SK-N-SH treated with all-trans-retinoic acid at 6 μM for 48 hours (cell line): ENCODE results near the gene DDX1.

ENCODE experiments used
- ATAC-seq: fragments of 200-7000 bp; cut with Tn5 transposase; 3 replicates; pipeline ENCODE4 v1.9.1; 2020; ENCODE audit warnings: mild to moderate bottlenecking, moderate library complexity
- BACH2 ChIP-seq: fragments of 250-450 bp; sonication (Bioruptor Pico); IDR thresholded peaks from 2 replicates; pipeline ENCODE4 v1.9.0; 2021; ENCODE audit warnings: mild to moderate bottlenecking, borderline replicate concordance
- CREB5 ChIP-seq: fragments of 250-450 bp; sonication (Bioruptor Pico); IDR thresholded peaks from 2 replicates; pipeline ENCODE4 v1.5.1; 2020; ENCODE audit warnings: low read depth, mild to moderate bottlenecking, moderate library complexity
- CSDC2 ChIP-seq: fragments of 250-450 bp; sonication (Bioruptor Pico); IDR thresholded peaks from 2 replicates; pipeline ENCODE4 v1.5.0; 2020; ENCODE audit warnings: mild to moderate bottlenecking, moderate library complexity
- CSRNP3 ChIP-seq: fragments of 250-450 bp; sonication (Bioruptor Pico); IDR thresholded peaks from 2 replicates; pipeline ENCODE4 v1.5.1; 2021; ENCODE audit warnings: mild to moderate bottlenecking, moderate library complexity
- ESRRG ChIP-seq: fragments of 250-450 bp; sonication (Bioruptor Pico); IDR thresholded peaks from 2 replicates; pipeline ENCODE4 v1.6.1; 2021; ENCODE audit warnings: mild to moderate bottlenecking
- GLIS3 ChIP-seq: fragments of 250-450 bp; sonication (Bioruptor Pico); IDR thresholded peaks from 2 replicates; pipeline ENCODE4 v1.5.0; 2020; ENCODE audit warnings: mild to moderate bottlenecking, moderate library complexity
- ISL1 ChIP-seq: fragments of 250-450 bp; sonication (Bioruptor Pico); IDR thresholded peaks from 2 replicates; pipeline ENCODE4 v2.1.2; 2022; ENCODE audit warnings: mild to moderate bottlenecking, moderate library complexity
- RARB ChIP-seq: fragments of 250-450 bp; sonication (Bioruptor Pico); IDR thresholded peaks from 2 replicates; pipeline ENCODE4 v1.8.0; 2021; ENCODE audit warnings: mild to moderate bottlenecking, moderate library complexity
- SNAI2 ChIP-seq: fragments of 250-450 bp; sonication (Bioruptor Pico); IDR thresholded peaks from 2 replicates; pipeline ENCODE4 v1.5.0; 2020; ENCODE audit warnings: mild to moderate bottlenecking, moderate library complexity
- TCF4 ChIP-seq: fragments of 250-450 bp; sonication (Bioruptor Pico); IDR thresholded peaks from 2 replicates; pipeline ENCODE4 v1.8.0; 2021; ENCODE audit warnings: mild to moderate bottlenecking, moderate library complexity, borderline replicate concordance
- TOX ChIP-seq: fragments of 250-450 bp; sonication (Bioruptor Pico); IDR thresholded peaks from 2 replicates; pipeline ENCODE4 v1.8.0; 2021; ENCODE audit warnings: mild to moderate bottlenecking, moderate library complexity, borderline replicate concordance
- ZC3H10 ChIP-seq: fragments of 250-450 bp; sonication (Bioruptor Pico); IDR thresholded peaks from 2 replicates; pipeline ENCODE4 v1.5.1; 2021; ENCODE audit warnings: mild to moderate bottlenecking, moderate library complexity
- ZFP3 ChIP-seq: fragments of 250-450 bp; sonication (Bioruptor Pico); IDR thresholded peaks from 2 replicates; pipeline ENCODE4 v1.5.0; 2020; ENCODE audit warnings: mild to moderate bottlenecking, moderate library complexity
- ZFP30 ChIP-seq: fragments of 450-650 bp; formaldehyde crosslinking; IDR thresholded peaks from 2 replicates; pipeline ENCODE4 v1.5.0; 2022; ENCODE audit warnings: mild to moderate bottlenecking, moderate library complexity
- ZNF565 ChIP-seq: fragments of 450-650 bp; formaldehyde crosslinking; conservative IDR thresholded peaks from 2 replicates; pipeline ENCODE4 v1.5.0; 2020; ENCODE audit warnings: low read depth, mild to moderate bottlenecking, moderate library complexity
- ZNF70 ChIP-seq: fragments of 450-650 bp; formaldehyde crosslinking; IDR thresholded peaks from 2 replicates; pipeline ENCODE4 v1.5.0; 2020; ENCODE audit warnings: mild to moderate bottlenecking, moderate library complexity
- ZNF8 ChIP-seq: fragments of 450-650 bp; formaldehyde crosslinking; IDR thresholded peaks from 2 replicates; pipeline ENCODE4 v1.5.0; 2020; ENCODE audit warnings: mild to moderate bottlenecking, moderate library complexity
- TF ChIP-seq, protein P1 (sequence below): fragments of 250-450 bp; sonication (Bioruptor Pico); IDR thresholded peaks from 2 replicates; pipeline ENCODE4 v1.8.0; 2021; ENCODE audit warnings: low read depth, mild to moderate bottlenecking, moderate library complexity, borderline replicate concordance
- TF ChIP-seq, protein P2 (sequence below): fragments of 250-450 bp; sonication (Bioruptor Pico); IDR thresholded peaks from 2 replicates; pipeline ENCODE4 v1.5.0; 2020; ENCODE audit warnings: mild to moderate bottlenecking, moderate library complexity

DDX1 gene

DNA sequence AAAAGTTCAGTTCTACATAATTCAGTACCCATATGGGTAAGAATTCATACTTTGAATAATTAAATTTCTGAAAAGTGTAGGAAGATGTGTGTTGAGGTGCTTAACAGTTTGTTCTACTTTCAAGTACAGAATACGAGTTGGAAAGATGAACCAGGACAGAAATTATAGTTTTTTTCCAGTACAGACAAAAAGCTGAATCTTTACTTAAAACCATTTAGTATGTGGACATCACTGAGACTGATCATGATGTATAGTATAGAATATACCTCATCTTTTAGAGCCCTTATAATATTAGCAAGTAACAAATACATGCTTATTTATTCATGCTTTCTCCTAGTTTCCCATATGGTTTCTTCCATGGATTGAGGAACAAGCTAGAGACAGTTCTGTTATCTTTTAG, 10.0 kb downstream of the DDX1 start:
- TF ChIP-seq ZFP3 (CRISPR knock-in tag) (no peak), TCF4 (no peak), CSDC2 (CRISPR knock-in tag) (no peak), ISL1 (CRISPR knock-in tag) (no peak), TOX (CRISPR knock-in tag) (no peak), BACH2 (no peak), CSRNP3 (no peak), ZC3H10 (CRISPR knock-in tag) (no peak), ZNF8 (CRISPR knock-in tag) (no peak), ESRRG (CRISPR knock-in tag) (no peak)
- TF ChIP-seq, protein P1, sequence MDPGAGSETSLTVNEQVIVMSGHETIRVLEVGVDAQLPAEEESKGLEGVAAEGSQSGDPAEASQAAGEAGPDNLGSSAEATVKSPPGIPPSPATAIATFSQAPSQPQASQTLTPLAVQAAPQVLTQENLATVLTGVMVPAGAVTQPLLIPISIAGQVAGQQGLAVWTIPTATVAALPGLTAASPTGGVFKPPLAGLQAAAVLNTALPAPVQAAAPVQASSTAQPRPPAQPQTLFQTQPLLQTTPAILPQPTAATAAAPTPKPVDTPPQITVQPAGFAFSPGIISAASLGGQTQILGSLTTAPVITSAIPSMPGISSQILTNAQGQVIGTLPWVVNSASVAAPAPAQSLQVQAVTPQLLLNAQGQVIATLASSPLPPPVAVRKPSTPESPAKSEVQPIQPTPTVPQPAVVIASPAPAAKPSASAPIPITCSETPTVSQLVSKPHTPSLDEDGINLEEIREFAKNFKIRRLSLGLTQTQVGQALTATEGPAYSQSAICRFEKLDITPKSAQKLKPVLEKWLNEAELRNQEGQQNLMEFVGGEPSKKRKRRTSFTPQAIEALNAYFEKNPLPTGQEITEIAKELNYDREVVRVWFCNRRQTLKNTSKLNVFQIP, result no peak
- TF ChIP-seq, protein P2, sequence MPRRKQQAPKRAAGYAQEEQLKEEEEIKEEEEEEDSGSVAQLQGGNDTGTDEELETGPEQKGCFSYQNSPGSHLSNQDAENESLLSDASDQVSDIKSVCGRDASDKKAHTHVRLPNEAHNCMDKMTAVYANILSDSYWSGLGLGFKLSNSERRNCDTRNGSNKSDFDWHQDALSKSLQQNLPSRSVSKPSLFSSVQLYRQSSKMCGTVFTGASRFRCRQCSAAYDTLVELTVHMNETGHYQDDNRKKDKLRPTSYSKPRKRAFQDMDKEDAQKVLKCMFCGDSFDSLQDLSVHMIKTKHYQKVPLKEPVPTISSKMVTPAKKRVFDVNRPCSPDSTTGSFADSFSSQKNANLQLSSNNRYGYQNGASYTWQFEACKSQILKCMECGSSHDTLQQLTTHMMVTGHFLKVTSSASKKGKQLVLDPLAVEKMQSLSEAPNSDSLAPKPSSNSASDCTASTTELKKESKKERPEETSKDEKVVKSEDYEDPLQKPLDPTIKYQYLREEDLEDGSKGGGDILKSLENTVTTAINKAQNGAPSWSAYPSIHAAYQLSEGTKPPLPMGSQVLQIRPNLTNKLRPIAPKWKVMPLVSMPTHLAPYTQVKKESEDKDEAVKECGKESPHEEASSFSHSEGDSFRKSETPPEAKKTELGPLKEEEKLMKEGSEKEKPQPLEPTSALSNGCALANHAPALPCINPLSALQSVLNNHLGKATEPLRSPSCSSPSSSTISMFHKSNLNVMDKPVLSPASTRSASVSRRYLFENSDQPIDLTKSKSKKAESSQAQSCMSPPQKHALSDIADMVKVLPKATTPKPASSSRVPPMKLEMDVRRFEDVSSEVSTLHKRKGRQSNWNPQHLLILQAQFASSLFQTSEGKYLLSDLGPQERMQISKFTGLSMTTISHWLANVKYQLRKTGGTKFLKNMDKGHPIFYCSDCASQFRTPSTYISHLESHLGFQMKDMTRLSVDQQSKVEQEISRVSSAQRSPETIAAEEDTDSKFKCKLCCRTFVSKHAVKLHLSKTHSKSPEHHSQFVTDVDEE (CRISPR knock-in tag), result no peak
- no peak for ATAC-seq

- no peak for ATAC-seq
- no peak for TF ChIP-seq ESRRG (CRISPR knock-in tag)
- TF ChIP-seq ZNF8 (CRISPR knock-in tag), result no peak
- TF ChIP-seq, protein P2 (CRISPR knock-in tag), result no peak
- TF ChIP-seq ZC3H10 (CRISPR knock-in tag), result no peak
- TF ChIP-seq ISL1 (CRISPR knock-in tag), result no peak
- TF ChIP-seq SNAI2, result no peak
- no peak for TF ChIP-seq ZNF565 (CRISPR knock-in tag)
Observed at GRCh38 chr2:15602393-15602792, 10.7 kb downstream of the DDX1 start.

DNA sequence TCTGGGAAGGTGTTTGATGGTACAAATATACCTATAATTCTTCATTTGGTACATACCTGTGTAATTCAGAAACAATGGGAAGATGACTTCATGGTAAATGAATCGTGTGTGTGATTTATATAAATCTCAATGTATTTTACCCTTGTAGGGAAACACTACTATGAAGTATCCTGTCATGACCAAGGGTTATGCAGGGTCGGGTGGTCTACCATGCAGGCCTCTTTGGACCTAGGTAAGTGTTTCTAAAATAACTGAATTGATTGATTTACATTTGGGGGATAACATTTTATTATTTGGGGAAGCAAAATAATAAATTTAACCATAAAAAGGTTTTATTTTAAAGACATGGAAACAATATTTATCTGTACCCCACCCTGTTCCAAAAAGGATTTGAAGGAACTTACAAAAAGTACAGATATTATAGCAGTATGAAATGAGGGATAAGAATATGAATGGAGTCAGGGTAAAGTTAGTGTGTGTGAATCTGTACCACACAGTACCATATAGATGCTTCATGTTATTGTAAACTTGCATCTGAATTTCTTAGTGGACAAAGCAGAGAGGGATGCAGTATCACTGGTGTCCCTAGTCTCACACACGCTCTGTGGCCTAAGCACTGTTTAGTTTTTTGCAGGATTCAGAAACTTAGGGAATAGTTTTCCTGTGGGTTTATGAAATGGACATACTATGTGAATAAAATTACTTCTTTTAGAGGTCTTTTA, 11.5 kb downstream of the DDX1 start:
- no peak for ATAC-seq
- no peak for TF ChIP-seq GLIS3 (CRISPR knock-in tag)
- no peak for TF ChIP-seq ESRRG (CRISPR knock-in tag)
- no peak for TF ChIP-seq ZFP30 (CRISPR knock-in tag)
- TF ChIP-seq CSRNP3, result no peak
- TF ChIP-seq ZNF70 (CRISPR knock-in tag), result no peak
- no peak for TF ChIP-seq ZNF565 (CRISPR knock-in tag)
- TF ChIP-seq CREB5 (CRISPR knock-in tag), result no peak
- TF ChIP-seq SNAI2, result no peak
- no peak for TF ChIP-seq RARB (CRISPR knock-in tag)
- TF ChIP-seq ZNF8 (CRISPR knock-in tag), result no peak
- no peak for TF ChIP-seq ZFP3 (CRISPR knock-in tag)
- TF ChIP-seq, all 23 proteins: peak for 0
